Neutrophil (primary cell): Measurements from ENCODE around the gene GP5.
A peak's percentile ranks its signal among the peaks of the same experiment; 100 is the strongest.

ENCODE experiments used
- H3K27ac ChIP-seq: fragments of 200-600 bp; sonication (generic); 2 replicates; pipeline ENCODE4 v1.5.1; 2016; ENCODE audit warnings: mild to moderate bottlenecking, moderate library complexity
- H3K27me3 ChIP-seq: fragments of 200-600 bp; sonication (generic); 2 replicates; pipeline ENCODE4 v1.6.0; 2016; ENCODE audit warnings: mild to moderate bottlenecking
- H3K36me3 ChIP-seq: fragments of 200-600 bp; sonication (generic); 2 replicates; pipeline ENCODE4 v1.5.1; 2017
- H3K4me1 ChIP-seq, 2 experiments: fragments of 200-600 bp in 1 of 2; sonication (generic) in 1 of 2; 1 replicate in 1 of 2; 2 replicates in 1 of 2; pipeline versions ENCODE4 v1.5.1 to v1.6.1; 2013 to 2016; ENCODE audit warnings: low read depth in 1 of 2, low read length in 1 of 2, mild to moderate bottlenecking in 1 of 2, moderate library complexity in 1 of 2; ENCODE audit not compliant: control insufficient read depth in 1 of 2, insufficient read depth in 1 of 2
- H3K4me3 ChIP-seq, 2 experiments: fragments of 200-600 bp in 1 of 2; sonication (generic) in 1 of 2; 1 replicate in 1 of 2; 2 replicates in 1 of 2; pipeline ENCODE4 v1.5.1; 2013 to 2016; ENCODE audit warnings: low read depth in 1 of 2, low read length in 1 of 2, mild to moderate bottlenecking in 1 of 2, moderate library complexity in 1 of 2
- H3K9me3 ChIP-seq: fragments of 200-600 bp; sonication (generic); 2 replicates; pipeline ENCODE4 v1.5.1; 2016
- TF ChIP-seq, protein P1 (sequence below): fragments of 200-600 bp; sonication (generic); IDR thresholded peaks from 2 replicates; pipeline ENCODE4 v1.5.1; 2016; ENCODE audit warnings: antibody characterized with exemption

GP5 gene

DNA sequence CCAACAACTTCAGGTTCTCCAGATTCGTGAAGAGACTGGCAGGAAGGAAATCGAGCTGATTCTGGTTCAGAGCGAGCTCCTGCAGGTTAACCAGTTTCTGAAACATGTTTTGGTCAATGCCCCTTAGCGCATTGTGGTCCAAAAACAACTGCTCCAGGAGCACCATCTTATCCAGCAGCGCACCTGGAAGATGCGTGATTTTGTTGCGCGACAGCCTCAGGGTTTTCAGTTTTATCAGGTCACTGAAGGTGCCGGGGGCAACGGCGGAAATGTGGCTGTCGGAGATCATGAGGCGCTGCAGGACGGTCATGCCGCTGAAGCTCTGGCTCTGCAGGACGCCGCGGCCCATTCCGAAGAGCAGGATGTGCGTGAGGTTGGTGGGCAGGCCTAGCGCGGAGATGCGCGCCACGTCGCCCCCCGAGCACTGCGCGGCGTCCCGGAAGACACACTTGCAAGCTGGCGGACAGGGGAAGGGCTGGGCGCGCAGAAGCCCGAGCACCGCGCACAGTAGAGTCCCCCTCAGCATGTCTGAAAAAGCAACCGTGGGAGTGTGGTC is 1.2 kb downstream of the GP5 start:
- TF ChIP-seq, protein P1, sequence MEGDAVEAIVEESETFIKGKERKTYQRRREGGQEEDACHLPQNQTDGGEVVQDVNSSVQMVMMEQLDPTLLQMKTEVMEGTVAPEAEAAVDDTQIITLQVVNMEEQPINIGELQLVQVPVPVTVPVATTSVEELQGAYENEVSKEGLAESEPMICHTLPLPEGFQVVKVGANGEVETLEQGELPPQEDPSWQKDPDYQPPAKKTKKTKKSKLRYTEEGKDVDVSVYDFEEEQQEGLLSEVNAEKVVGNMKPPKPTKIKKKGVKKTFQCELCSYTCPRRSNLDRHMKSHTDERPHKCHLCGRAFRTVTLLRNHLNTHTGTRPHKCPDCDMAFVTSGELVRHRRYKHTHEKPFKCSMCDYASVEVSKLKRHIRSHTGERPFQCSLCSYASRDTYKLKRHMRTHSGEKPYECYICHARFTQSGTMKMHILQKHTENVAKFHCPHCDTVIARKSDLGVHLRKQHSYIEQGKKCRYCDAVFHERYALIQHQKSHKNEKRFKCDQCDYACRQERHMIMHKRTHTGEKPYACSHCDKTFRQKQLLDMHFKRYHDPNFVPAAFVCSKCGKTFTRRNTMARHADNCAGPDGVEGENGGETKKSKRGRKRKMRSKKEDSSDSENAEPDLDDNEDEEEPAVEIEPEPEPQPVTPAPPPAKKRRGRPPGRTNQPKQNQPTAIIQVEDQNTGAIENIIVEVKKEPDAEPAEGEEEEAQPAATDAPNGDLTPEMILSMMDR = no peak
- H3K27me3 ChIP-seq = peaks cover 75% of the 10 kb centered on the region
- H3K9me3 ChIP-seq = no peaks in the 10 kb centered on the region
- H3K36me3 ChIP-seq = no peaks in the 10 kb centered on the region
- H3K4me3 ChIP-seq = no peak overlapping the region
- no peak overlapping the region for H3K27ac ChIP-seq
- peaks cover 20% of the 10 kb centered on the region in 2 experiments for H3K4me1 ChIP-seq

DNA sequence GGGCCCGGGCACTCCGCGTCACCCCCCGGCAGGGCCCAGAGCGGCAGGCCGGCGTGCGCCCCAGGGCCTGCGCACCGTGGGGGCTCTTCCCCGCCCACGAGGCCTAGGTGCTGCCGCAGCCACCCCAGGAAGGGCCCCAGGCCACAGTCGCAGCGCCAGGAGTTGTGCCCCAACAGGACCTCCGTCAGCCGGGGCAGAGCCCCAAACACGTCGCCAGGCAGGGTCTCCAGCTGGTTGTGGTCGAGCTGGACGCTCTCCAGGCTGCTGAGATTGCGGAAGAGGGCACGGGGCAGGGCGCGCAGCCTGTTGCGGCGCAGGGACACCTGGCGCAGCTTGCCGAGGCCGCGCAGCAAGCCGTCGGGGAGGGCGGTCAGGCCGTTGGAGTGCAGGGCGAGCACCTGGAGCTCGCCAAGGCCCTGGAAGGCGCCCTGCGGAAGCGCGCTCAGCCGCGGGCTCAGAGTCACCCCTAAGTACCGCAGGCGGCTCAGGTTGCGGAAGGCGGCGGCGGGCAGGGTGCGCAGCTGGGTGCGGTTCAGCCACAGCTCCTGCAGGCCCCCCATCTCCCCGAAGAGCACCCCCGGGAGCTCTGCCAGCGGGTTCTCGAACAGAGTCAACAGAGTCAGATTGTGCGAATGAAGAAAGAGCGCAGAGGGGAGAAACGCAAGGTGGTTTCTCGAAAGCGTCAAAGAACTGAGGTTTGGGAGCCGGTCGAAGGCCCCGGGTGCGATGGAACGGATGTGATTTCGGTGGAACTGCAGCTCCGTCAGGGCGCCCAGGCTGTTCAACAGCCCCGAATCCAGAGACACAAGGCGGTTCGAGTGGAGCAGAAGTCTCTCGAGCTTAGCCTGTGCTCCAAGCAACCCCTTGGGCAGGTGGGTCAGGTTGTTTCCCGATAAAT is 2.0 kb downstream of the GP5 start:
- H3K27ac ChIP-seq = no peak overlapping the region
- TF ChIP-seq, protein P1 = no peak
- no peaks in the 10 kb centered on the region for H3K9me3 ChIP-seq
- peak overlapping the region in 1 of 2 experiments; percentile 10 for H3K4me3 ChIP-seq
- H3K4me1 ChIP-seq = peaks cover 20% of the 10 kb centered on the region in 2 experiments
- H3K36me3 ChIP-seq = no peaks in the 10 kb centered on the region
- H3K27me3 ChIP-seq = peaks cover 82% of the 10 kb centered on the region

DNA sequence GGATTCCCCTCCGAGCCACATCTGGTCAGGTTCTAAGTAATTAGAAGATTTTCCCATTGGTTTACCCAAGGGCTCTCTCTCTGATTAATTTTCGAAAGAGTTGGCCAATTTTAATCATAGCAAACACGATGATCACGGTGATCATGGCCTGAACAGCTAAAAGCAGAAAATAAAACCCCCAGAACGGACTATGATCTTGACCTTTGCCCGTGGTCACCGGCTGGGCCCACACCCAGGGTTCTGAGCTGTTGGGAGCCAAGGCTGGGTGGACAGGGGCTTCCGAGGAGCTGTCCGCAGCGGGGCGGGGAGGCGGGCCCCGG is 2.6 kb downstream of the GP5 start:
- Histone ChIP-seq H3K4me3 (no peak overlapping the region), H3K36me3 (no peaks in the 10 kb centered on the region), H3K4me1 (peaks cover 20% of the 10 kb centered on the region in 2 experiments), H3K27ac (no peak overlapping the region), H3K9me3 (no peaks in the 10 kb centered on the region), H3K27me3 (peaks cover 88% of the 10 kb centered on the region)
- TF ChIP-seq, protein P1 = no peak

DNA sequence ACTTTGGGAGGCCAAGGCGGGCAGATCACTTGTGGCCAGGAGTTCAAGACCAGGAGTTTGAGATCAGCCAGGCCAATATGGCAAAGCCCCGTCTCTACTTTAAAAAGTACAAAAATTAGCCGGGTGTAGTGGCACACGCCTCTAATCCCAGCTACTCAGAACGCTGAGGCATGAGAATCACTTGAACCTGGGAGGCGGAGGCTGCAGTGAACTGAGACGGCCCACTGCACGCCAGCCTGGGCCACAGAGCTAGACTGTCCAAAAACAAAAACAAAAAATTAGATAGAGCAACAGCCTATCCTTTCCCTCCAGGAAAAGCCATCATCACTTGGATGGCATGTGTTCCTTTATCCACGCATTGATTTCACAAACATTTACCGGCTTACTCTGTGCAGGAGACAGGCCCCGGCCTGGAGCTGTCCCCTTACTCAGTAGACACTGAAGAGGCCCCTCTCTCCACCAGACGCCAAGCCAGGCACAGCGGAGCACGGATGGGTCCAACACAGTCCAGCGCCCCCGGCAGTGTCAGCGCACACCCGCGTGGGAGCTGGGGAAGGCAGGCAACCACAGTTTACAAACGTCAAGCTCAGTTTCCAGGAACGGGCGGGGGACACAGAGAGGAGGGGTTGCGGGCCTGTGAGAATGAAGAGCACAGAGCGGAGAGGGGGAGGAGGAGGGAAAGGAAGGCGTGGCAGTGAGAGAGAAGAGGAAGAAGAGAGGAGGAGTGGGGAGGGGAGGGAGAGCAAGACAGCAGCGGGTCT is 3.1 kb downstream of the GP5 start:
- Histone ChIP-seq H3K27me3 (peaks cover 93% of the 10 kb centered on the region), H3K36me3 (no peaks in the 10 kb centered on the region), H3K4me1 (peaks cover 20% of the 10 kb centered on the region in 2 experiments), H3K4me3 (no peak overlapping the region), H3K9me3 (no peaks in the 10 kb centered on the region), H3K27ac (no peak overlapping the region)
- TF ChIP-seq, protein P1 = no peak

DNA sequence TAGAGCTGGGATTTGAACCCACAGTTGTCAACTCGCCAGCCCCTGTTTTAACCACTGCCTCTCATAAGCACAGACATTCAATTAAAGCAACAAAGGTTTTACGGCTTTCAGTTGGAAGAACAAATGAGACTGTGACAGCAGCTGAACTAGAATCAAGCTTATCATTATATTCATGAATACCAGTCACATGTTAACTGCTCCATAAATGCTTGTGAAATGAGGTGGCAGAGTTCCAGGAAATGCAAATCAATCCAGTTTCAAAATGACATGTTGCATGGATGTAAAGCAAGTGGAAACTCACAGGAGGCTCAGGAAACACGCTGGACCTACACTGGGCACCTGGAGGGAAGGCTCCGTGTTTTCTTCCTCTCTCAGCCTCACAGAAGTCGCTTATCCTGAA is 3.9 kb downstream of the GP5 start:
- H3K9me3 ChIP-seq = no peaks in the 10 kb centered on the region
- H3K27ac ChIP-seq = no peak overlapping the region
- TF ChIP-seq, protein P1 = no peak
- H3K27me3 ChIP-seq = peaks cover 98% of the 10 kb centered on the region
- H3K4me1 ChIP-seq = peaks cover 20% of the 10 kb centered on the region in 2 experiments
- H3K4me3 ChIP-seq = no peak overlapping the region
- H3K36me3 ChIP-seq = no peaks in the 10 kb centered on the region
